GM18867 (cell line): ENCODE results near the gene BDKRB2.

Experiments used
- ATAC-seq: cut with Tn5 transposase; IDR thresholded peaks from one replicate; pipeline ENCODE4 v1.9.1; 2021; ENCODE audit warnings: mild to moderate bottlenecking, moderate library complexity; ENCODE audit not compliant: unreplicated experiment

The BDKRB2 gene

DNA sequence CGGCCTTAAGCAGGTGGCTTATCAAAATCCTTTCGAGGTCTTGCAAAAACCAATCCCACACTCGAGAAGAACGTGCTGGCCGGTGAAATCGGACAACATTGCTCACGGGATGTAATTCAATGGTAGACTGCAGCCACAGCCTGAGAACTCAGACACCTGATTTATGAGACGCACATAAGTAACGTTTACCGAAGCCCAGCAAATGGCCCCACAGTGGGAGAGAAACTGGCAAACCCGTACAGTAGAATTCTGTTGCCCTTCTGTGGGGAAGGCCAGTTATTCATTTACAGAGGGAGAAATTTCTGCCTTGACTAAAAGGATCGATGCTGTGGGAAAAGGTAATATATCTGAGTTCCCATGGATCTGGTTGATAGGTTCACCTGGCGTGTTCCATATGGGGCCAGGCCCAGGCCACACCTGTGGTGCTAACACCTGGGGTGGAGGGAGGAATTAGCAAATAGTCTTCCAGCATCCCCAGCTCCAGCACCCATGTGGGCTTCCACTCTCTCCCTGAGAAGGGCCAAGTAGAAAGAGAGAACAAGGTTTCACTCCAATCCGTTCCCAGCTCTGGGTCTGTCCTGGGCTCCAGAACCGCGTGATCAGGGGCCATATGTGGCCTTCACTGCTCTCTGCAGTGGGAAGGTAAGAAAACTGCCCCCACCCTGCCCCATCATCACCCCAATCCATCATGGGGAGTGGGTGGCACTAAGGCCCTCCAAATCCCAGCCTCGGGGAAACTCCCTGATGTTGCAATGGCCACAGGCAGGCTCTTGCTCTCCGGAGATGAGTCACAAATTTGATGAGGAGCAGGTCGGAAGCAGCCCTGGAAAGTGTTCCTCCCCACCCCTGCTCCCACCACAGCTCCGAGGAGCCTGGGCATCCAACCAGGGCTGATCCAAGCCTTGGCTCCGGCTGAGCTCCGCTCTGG is 64.1 kb downstream of the BDKRB2 start:
- ATAC-seq, result no peak

DNA sequence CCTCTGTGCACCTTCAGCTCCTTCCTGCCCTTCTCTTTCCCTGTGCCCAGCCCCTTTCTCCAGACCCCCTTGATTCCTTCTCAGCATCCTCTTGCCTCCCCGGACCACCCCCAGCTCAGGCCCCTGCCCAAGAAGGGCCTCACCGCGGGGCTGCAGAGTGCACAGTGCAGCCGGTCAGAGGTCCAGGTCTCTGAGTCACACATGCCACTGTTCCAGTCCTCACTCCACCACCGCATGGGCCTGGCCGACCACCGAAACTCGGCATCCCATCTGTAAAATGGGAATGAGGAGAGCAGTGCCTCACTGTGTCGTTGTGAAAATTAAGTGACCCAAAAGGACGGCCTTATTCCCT is 64.7 kb downstream of the BDKRB2 start:
- ATAC-seq, result no peak

DNA sequence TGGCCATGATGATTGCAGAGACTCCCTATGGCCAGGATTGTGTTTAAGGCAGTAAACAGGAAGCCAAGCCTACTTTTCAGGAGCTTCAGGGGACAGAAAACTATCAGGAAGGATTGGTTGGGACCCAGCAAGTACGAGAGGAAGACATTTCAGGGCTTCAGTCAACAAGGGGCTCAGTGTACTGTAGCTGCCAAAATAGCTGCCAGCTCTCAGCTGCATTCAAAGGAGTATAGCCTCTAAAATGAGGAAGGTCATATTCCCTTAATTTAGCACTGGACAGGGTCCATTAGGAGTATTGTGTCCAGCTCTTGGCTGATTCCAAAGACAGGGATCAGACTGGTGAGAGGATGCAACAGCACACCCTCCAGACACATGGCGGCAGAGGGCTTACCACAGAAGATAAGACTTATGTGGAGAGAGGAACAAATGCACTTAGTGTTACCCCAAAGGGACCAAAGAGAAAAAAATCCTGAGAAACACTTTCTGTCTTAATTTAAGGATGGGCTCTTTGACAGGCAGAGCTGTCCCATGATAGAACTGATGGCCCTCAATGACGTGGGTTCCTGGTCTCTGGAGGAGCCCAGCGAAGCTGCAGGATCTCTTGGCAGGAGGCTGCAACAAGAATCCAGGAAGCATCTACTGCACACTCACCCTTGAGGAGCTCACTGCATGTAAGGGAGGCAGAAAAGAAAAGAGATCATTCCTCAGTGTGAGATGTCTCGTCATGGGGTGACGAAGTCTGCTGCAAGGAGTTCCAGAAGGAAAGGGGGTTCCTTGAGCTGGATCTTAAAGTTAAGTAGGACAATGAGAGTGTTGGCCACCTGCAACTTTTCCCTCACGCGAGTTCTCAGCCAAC is 66.2 kb downstream of the BDKRB2 start:
- ATAC-seq, result no peak

DNA sequence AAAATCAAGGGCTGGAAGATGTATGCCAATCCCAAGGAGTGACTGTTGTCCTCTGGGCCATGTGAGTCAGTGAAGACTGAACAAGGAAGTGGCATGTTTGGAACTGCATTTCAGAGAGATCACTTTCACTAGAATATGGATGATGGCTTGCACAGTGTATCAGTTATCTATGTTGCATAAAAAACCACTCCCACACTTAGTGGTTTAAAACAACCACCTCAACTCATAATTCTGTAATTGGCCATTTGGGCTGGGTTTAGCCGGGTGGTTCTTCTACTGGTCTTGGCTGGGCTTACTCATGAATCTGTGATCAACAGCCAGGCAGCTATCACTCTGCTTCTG is 66.8 kb downstream of the BDKRB2 start:
- no peak for ATAC-seq

DNA sequence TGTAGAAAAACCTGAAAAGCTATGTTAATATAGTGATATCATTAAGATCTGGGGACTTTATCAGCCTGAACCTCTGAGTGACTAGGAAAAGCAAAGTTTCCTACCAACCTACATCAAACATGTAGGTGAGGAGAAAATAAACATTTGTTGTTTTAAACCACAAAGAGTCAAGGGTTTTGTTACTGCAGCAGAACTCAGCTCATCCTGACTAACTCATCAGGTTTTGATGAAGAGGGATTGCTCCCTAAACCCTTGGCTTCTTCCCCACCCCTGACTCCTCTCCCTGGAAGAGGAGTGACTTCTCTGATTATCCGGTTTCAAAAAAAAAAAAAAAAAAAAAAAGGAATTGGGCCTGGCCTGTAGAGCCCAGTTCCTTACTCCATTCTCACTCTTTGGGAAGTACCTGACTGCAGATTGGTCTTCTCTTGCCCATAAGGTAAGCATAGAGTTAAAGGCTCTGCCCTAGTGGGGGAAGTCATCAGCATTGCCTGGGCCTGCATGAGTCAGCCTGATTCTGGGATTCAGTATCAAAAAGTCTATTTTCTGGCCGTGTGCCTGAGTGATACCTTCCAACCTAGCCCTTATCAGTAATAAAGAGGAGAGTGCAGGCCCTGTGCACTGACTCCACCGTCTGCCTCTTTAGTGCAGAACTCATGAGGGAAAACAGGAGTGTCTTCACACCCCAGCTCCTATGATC is 68.3 kb downstream of the BDKRB2 start:
- no peak for ATAC-seq

DNA sequence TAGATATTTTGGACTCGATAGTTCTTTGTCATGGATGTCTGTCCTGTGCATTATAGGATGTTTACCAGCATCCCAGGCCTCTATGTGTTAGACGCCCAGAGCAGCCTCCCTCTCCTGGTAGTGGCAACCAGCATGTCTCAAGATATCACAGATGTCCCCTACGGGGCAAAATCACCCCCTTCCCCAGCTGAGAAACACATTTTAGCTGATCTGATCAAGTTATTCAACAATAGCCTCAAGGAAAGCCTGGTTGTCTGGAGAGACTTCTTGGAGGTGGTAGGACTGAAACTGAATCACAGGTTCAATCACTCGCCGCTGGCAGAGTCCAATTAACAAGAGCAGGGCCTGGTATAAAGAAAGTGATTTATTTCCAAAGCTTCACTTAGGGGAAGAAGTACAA is 69.0 kb downstream of the BDKRB2 start:
- ATAC-seq, result no peak

DNA sequence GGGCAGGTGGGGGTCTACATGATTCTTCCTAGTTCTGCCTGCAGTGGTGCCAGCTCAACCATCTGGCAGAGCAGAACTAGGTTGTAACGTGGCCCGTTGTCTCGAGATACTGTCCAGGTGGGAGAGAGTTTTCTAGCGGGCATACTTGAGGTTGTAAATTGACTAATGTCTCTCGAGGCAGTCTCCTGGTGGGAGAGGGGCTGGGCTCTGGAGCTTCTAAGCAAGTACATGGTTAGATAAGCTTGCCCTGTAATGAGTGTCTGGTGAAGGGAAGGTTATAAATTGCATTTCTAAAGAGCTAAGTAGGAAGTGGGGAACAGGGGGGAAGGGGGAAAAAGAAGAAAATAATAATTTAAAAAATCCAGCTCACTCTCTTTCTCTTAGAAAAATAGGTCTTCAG is 69.5 kb downstream of the BDKRB2 start:
- ATAC-seq, result no peak

DNA sequence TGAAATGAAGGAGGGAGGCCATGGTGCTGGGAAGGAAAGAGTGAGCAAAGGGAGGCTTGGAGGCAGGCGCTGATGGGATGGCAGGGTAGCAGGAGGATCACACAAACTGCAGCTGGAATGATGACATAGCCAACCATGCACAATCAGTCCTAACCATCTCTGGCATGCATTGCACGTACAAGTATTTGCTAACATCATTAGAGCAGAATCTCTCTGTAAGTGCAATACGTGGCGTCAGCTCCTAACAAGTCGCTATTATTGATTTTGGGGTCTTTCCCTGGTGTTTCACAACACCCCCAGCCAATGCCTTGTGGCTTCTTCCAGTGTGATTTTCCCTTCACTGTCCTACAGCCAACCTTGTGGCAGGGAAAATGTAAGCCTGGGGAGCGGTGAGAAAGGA is 69.9 kb downstream of the BDKRB2 start:
- no peak for ATAC-seq

DNA sequence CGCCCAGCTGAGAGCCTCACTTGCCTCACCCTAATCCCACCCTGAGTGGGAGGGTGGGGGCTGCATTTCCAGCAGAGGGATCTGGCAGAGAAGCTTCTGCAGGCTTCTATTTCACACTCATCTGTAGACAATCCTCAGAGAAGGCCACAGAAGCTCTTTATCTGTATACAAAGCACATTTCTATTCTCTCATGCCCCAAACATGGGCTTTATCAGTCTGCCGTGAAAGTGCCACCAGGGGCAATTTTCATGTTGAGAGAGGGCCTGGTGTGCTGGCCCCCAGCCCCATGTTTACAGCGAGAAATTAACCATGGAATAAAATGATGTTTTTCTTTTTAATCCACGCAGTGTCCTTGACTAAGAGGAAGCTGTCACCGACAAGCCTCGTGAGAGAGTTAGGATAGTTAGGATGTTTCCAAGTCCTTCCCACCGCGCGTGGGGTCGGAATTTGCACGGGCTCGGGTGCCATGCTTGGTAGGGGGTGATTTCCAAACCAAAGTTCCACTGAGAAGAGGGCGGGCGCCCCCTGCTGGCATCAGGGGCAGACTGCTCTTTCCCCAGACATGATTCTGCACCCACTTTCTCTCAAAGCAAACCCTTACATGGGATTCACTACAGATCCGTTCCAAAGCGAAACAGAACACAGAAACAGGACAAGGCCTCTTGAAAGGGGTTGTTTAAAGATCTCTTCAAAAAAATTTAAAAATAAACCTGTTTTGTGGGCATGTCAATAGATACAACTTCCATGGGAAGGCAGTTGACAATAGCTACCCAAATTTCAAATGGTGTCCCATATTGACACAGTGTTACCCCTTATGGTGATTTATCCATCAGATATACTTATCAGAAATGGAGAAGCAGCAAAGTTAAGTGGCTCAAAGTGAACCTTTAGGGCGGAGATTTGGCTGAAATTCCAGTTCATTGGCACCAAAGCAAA is 70.8 kb downstream of the BDKRB2 start:
- no peak for ATAC-seq

DNA sequence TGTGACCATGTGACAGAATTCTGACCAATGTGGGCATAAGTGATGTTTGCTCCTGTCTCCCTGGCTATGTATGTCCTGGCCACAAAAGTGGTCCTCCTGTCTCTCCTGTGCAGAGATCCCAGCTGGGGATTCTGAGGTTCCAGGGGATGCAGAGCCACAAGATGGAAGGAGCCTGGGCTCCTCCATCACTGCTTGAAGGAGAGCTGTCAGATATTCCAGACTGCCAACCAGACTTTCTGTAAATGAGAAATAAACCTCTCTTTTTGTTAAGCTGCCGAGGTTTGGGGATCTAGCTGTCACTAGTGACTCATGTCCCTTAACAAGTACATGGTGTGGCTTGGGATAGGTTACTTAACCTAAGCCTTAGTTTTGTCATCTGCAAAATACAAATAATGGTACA is 73.3 kb downstream of the BDKRB2 start:
- ATAC-seq, result no peak

DNA sequence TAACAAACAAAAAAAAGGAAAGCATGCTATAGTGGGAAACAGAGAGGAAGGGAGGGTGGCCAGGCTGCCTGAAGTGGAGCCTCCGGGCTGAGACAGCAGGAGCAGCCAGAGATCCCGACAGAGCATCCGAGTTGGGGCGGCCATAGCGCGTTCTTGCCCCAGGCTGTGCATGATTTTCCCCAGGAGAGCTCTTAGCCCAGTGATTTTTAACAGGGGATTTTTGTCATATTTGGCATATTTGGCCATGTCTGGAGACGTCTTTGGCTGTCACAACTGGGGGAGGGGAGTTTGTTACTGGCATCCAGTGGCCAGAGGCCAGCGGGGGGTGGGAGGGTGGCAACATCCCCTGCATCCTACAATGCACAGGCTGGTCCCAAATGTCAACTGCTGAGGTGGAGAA is 74.9 kb downstream of the BDKRB2 start:
- ATAC-seq, result no peak

DNA sequence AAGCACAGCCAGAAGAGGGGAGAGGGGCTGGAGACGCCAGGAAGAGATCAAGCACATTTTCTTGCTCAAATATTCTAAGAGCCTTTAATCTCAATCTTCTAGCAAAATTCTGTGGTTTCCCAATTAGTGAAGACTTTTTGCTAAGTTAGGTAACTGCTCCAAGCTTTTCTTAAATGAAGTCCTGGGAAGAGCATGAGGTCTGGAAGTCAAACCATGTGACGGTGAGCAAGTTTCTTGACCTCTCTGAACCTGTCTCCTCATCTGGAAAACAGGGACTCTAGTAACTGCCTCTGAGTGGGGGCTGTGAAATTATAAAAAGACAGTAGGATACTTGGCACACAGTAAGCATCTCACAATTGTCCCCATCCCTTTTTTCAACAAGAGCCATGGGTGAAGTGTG is 75.5 kb downstream of the BDKRB2 start:
- ATAC-seq, result no peak

DNA sequence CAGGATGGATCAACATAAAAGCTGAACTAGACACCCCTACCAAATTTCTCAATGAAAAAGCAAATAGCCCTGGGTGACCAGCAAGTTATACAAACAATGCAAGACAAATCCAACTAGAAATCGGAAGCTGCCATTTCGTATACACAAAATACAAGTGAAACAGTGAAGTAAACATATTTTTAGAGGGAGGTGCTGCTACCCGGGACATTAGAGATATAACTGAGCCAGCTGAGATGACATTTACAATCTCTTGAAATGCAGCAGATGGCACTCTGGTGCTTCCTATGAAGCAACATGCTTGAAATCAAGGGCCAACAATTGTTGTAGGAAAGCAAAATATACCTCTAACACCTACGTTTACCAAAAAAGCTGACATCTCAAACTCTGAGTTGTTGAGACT is 76.8 kb downstream of the BDKRB2 start:
- no peak for ATAC-seq

DNA sequence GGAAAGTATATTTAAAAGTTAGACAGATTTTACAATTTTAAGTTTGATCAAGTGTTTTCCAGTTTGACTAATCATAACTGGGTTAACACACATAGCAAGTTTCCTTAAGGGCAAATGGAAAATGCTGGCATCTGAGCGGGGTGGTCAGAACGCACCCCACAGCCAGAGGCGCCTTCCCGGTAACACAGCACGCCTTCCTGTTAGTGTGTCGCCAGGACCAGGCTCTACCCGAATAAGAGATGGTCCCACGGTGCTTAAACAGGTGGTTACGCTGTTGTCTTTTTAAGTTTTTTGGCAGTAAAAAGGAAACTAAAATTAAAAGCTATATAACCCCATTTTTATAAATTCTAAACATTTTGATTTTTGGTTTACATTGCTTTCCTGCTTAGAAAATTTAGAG is 79.4 kb downstream of the BDKRB2 start:
- ATAC-seq, result no peak

DNA sequence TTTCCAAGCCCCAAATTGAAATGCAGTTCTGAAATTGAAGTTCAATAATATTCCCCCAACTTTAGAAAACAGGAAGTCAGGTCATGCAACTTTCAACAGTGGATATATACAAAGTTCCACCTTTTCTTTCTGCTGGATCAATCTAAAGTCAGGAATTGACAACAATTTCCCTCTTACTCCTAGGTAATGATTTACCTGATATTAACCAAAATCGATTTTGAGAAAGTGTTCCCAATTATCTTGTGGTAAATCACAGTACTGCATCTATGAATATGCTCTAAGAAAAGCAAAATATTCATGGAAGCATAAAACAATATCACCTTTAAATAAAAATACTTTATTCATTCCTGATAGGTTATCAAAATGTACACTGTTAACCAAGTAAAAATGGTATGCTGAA is 79.8 kb downstream of the BDKRB2 start:
- ATAC-seq, result no peak

DNA sequence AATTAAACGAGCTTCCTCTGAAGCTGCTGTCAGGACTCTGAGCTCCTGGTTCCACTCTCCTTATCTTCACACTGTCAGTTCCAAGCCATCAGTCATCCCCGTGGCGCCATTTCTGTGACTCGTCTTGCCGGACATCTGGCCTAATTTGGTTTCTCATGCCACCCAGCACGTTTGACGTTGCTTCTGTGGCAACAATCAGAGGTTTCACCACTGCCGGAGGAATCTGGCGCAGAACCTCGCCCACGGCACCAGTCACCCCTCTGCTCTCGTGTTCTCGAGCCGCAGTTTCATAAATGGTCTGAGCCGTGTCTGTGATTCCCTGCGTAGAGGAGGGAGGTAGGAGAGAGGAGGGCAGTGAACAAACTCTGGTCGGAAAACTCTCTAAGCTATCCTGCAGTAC is 81.0 kb downstream of the BDKRB2 start:
- no peak for ATAC-seq

DNA sequence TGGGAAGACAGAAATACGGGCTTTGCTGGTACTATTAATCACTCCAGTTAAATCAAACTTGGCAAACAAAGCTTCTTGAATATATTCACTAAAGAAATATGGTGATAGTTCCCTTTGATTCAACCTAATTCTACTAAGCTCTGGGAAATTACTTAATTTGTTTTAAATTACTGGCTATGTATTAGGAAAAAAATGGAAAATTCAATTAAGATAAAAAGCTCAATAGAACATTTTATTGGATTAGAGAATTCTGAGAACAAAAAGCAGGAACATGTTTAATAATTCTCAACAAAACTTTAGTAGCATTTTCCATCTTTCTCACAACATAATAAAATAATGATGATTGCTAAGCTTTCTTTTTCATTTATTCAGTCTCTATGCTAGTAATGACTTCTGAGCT is 81.6 kb downstream of the BDKRB2 start:
- ATAC-seq, result no peak

DNA sequence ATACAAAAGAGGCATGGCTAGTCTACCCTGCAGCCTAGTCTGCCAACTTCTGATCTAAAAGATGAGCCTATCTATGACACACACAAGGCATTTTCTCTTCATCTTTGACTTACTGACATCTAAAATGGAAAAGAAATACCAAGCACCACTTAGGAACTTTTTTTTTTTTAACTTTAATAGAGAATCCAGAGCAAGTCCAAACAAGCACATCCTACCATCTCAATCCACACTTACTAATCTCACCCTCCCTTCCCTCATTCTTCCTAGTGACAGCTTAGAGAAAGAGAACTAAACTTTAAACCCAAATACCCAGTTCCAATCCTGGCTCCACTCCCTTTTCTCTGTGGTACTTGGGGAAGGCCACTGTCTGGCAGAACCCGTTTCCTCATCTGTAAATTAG is 83.2 kb downstream of the BDKRB2 start:
- ATAC-seq, result no peak
